ENCODE measurements around the gene NELL1. TPM values are rescaled to one million over a fixed set of nuclear protein-coding genes. Genes with fewer than 3 reads are reported as not detected.

Gene NELL1
- total RNA-seq, 1 experiment from 2014 or later, result not detected

GRCh38 chr11:21056644-21057043, 387.3 kb downstream of the NELL1 start:
- Histone ChIP-seq H3K36me3 (ENCODE audit: low read depth, low read length) (no peaks in the 10 kb centered on the region), H3K4me3 (ENCODE audit: low read length) (no peak overlapping the region), H4K20me1 (ENCODE audit: low read length) (no peaks in the 10 kb centered on the region), H3K4me2 (ENCODE audit: low read length) (no peak overlapping the region), H3K9me3 (ENCODE audit: low read length) (no peaks in the 10 kb centered on the region), H3K27ac (ENCODE audit: low read length) (no peak overlapping the region), H3K27me3 (ENCODE audit: low read length) (no peaks in the 10 kb centered on the region), H2AFZ (ENCODE audit: low read length) (no peak overlapping the region), H3K4me1 (ENCODE audit: insufficient read depth, low read length) (no peaks in the 10 kb centered on the region), H3K9me2 (replicated peaks; ENCODE audit: low read length) (no peaks in the 10 kb centered on the region), H3K79me2 (ENCODE audit: low read length) (no peaks in the 10 kb centered on the region), H3K9ac (ENCODE audit: low read length) (no peak overlapping the region), H3F3A (ENCODE audit: low read length, unreplicated experiment) (no peaks in the 10 kb centered on the region)
- intact Hi-C loops (cut with micrococcal nuclease), result no loop called here
- TF ChIP-seq EZH2phosphoT487 (IDR thresholded peaks at IDR 0.05; ENCODE audit: borderline replicate concordance, low read length) (no peak), CTCF (conservative IDR thresholded peaks at IDR 0.05; ENCODE audit: low read depth, low read length) (no peak), EZH2 (IDR thresholded peaks at IDR 0.05; ENCODE audit: low read length, unreplicated experiment) (no peak)
- BruUV-seq (replicated peaks), result no TSS peak
- DNase-seq, result no peak
- ChIA-PET POLR2A (ENCODE audit: unreplicated experiment) (no interaction called here), CTCF (no interaction called here)
- no peak for ATAC-seq

- ChIA-PET POLR2A (ENCODE audit: unreplicated experiment) (no interaction called here), CTCF (no interaction called here)
- Histone ChIP-seq H4K20me1 (ENCODE audit: low read length) (no peaks in the 10 kb centered on the region), H3K4me3 (ENCODE audit: low read length) (no peak overlapping the region), H3K4me1 (ENCODE audit: insufficient read depth, low read length) (no peaks in the 10 kb centered on the region), H3K9me2 (replicated peaks; ENCODE audit: low read length) (no peaks in the 10 kb centered on the region), H3K27me3 (ENCODE audit: low read length) (no peaks in the 10 kb centered on the region), H3K4me2 (ENCODE audit: low read length) (no peak overlapping the region), H3K9ac (ENCODE audit: low read length) (no peak overlapping the region), H3K27ac (ENCODE audit: low read length) (no peak overlapping the region), H2AFZ (ENCODE audit: low read length) (no peak overlapping the region), H3K9me3 (ENCODE audit: low read length) (no peaks in the 10 kb centered on the region; the same call in 1 of the 2 replicates), H3K36me3 (ENCODE audit: low read depth, low read length) (no peaks in the 10 kb centered on the region), H3K79me2 (ENCODE audit: low read length) (no peaks in the 10 kb centered on the region), H3F3A (ENCODE audit: low read length, unreplicated experiment) (no peaks in the 10 kb centered on the region)
- DNase-seq (no peak), ATAC-seq (no peak)
- TF ChIP-seq EZH2 (IDR thresholded peaks at IDR 0.05; ENCODE audit: low read length, unreplicated experiment), result no peak
- TF ChIP-seq CTCF (conservative IDR thresholded peaks at IDR 0.05; ENCODE audit: low read depth, low read length), result no peak
- TF ChIP-seq EZH2phosphoT487 (IDR thresholded peaks at IDR 0.05; ENCODE audit: borderline replicate concordance, low read length), result no peak
- no TSS peak for BruUV-seq (replicated peaks)
- intact Hi-C loops (cut with micrococcal nuclease), result no loop called here
Measured at GRCh38 chr11:21059879-21060278, 390.5 kb downstream of the NELL1 start.

- H3K9ac ChIP-seq (ENCODE audit: low read length), result no peak overlapping the region
- DNase-seq (no peak), ATAC-seq (no peak)
- no peaks in the 10 kb centered on the region; the same call in 1 of the 2 replicates for H3K9me3 ChIP-seq (ENCODE audit: low read length)
- H3K4me1 ChIP-seq (ENCODE audit: insufficient read depth, low read length), result no peaks in the 10 kb centered on the region
- ChIA-PET CTCF (no interaction called here), POLR2A (ENCODE audit: unreplicated experiment) (no interaction called here)
- H3K4me3 ChIP-seq (ENCODE audit: low read length), result no peak overlapping the region
- H3K4me2 ChIP-seq (ENCODE audit: low read length), result no peak overlapping the region
- no peaks in the 10 kb centered on the region for H3K9me2 ChIP-seq (replicated peaks; ENCODE audit: low read length)
- no peaks in the 10 kb centered on the region for H3K36me3 ChIP-seq (ENCODE audit: low read depth, low read length)
- TF ChIP-seq EZH2phosphoT487 (IDR thresholded peaks at IDR 0.05; ENCODE audit: borderline replicate concordance, low read length) (no peak), CTCF (conservative IDR thresholded peaks at IDR 0.05; ENCODE audit: low read depth, low read length) (no peak), EZH2 (IDR thresholded peaks at IDR 0.05; ENCODE audit: low read length, unreplicated experiment) (no peak)
- H4K20me1 ChIP-seq (ENCODE audit: low read length), result no peaks in the 10 kb centered on the region
- BruUV-seq (replicated peaks), result no TSS peak
- intact Hi-C loops (cut with micrococcal nuclease), result no loop called here
- H3K27me3 ChIP-seq (ENCODE audit: low read length), result no peaks in the 10 kb centered on the region
- H3K27ac ChIP-seq (ENCODE audit: low read length), result no peak overlapping the region
- H3F3A ChIP-seq (ENCODE audit: low read length, unreplicated experiment), result no peaks in the 10 kb centered on the region
- H3K79me2 ChIP-seq (ENCODE audit: low read length), result no peaks in the 10 kb centered on the region
- H2AFZ ChIP-seq (ENCODE audit: low read length), result no peak overlapping the region
Measured at GRCh38 chr11:21066030-21066429, 396.6 kb downstream of the NELL1 start.
